DND-41 (cell line): ENCODE measurements around the gene CERCAM.
A peak's percentile ranks its signal among the peaks of the same experiment; 100 is the strongest.

Experiments used
- ATAC-seq: fragments of 200-7000 bp; cut with Tn5 transposase; 3 replicates; pipeline ENCODE4 v1.9.1; 2021; ENCODE audit warnings: low read depth; ENCODE audit not compliant: insufficient read depth
- DNase-seq: peaks from one replicate; pipeline ENCODE4 v3.0.0-alpha.2; 2020
- H2AFZ ChIP-seq: 2 replicates; pipeline ENCODE4 v1.6.0; 2012; ENCODE audit warnings: low read depth, low read length
- H3K27ac ChIP-seq: 2 replicates; pipeline ENCODE4 v1.5.1; 2012; ENCODE audit warnings: low read length, inconsistent platforms
- H3K27me3 ChIP-seq: fragments of 200-600 bp; sonication (generic); 2 replicates; pipeline ENCODE4 v1.6.0; 2012; ENCODE audit warnings: low read length, mild to moderate bottlenecking, inconsistent platforms; ENCODE audit not compliant: insufficient read depth, poor library complexity
- H3K36me3 ChIP-seq: 2 replicates; pipeline ENCODE4 v1.5.1; 2012; ENCODE audit warnings: low read length, inconsistent platforms; ENCODE audit not compliant: insufficient read depth
- H3K4me1 ChIP-seq: 2 replicates; pipeline ENCODE4 v1.5.1; 2012; ENCODE audit warnings: mild to moderate bottlenecking, low read length; ENCODE audit not compliant: insufficient read depth
- H3K4me2 ChIP-seq: 2 replicates; pipeline ENCODE4 v1.6.0; 2012; ENCODE audit warnings: mild to moderate bottlenecking, moderate library complexity, low read length, inconsistent platforms; ENCODE audit not compliant: insufficient read depth
- H3K4me3 ChIP-seq, 2 experiments: fragments of 200-600 bp in 1 of 2; shearing (Covaris generic) in 1 of 2; 2 replicates each; pipeline ENCODE4 v1.5.1; 2012 to 2016; ENCODE audit warnings: inconsistent platforms in 2 of 2, low read length in 2 of 2, mild to moderate bottlenecking in 2 of 2, low read depth in 1 of 2, moderate library complexity in 1 of 2
- H3K79me2 ChIP-seq: 2 replicates; pipeline ENCODE4 v1.6.0; 2012; ENCODE audit warnings: low read length, inconsistent platforms; ENCODE audit not compliant: insufficient read depth
- H3K9ac ChIP-seq: 2 replicates; pipeline ENCODE4 v1.6.0; 2012; ENCODE audit warnings: low read depth, mild to moderate bottlenecking, inconsistent platforms, low read length, moderate library complexity
- H3K9me3 ChIP-seq: 2 replicates; pipeline ENCODE4 v1.5.1; 2012; ENCODE audit warnings: low read length, moderate library complexity, mild to moderate bottlenecking, inconsistent platforms; ENCODE audit not compliant: insufficient read depth, severe bottlenecking
- H4K20me1 ChIP-seq: 2 replicates; pipeline ENCODE4 v1.6.0; 2012; ENCODE audit warnings: low read length; ENCODE audit not compliant: insufficient read depth
- CTCF ChIP-seq: IDR thresholded peaks from 2 replicates; pipeline ENCODE4 v1.5.1; 2012; ENCODE audit warnings: borderline replicate concordance, low read length, moderate library complexity, mild to moderate bottlenecking; ENCODE audit not compliant: poor library complexity, severe bottlenecking; ENCODE audit errors: extremely low read depth
- EZH2 ChIP-seq: IDR thresholded peaks from 3 replicates; pipeline ENCODE4 v1.6.1; 2012; ENCODE audit warnings: borderline replicate concordance, low read depth, mild to moderate bottlenecking, moderate library complexity, low read length, inconsistent platforms; ENCODE audit not compliant: severe bottlenecking

The CERCAM gene

GRCh38 chr9:128409450-128409849 is 11.2 kb upstream of the CERCAM start:
- Histone ChIP-seq H3K4me2 (no peak overlapping the region), H3K27ac (no peak overlapping the region), H3K79me2 (no peaks in the 10 kb centered on the region), H3K9me3 (no peaks in the 10 kb centered on the region), H3K36me3 (no peaks in the 10 kb centered on the region), H3K4me3 (no peak overlapping the region), H3K4me1 (no peaks in the 10 kb centered on the region), H3K9ac (no peak overlapping the region), H2AFZ (no peak overlapping the region), H3K27me3 (no peaks in the 10 kb centered on the region), H4K20me1 (no peaks in the 10 kb centered on the region)
- ATAC-seq (no peak), DNase-seq (no peak)
- TF ChIP-seq CTCF (no peak), EZH2 (no peak)

- no peak overlapping the region for H3K27ac ChIP-seq
- no peak for DNase-seq
These were observed 10.7 kb upstream of the CERCAM start for GRCh38 chr9:128409978-128410377.

GRCh38 chr9:128411364-128412119 is 9.1 kb upstream of the CERCAM start:
- Histone ChIP-seq H3K36me3 (no peaks in the 10 kb centered on the region), H3K4me3 (no peak overlapping the region), H3K9me3 (no peaks in the 10 kb centered on the region), H3K79me2 (no peaks in the 10 kb centered on the region), H4K20me1 (no peaks in the 10 kb centered on the region), H3K27me3 (peaks cover 3% of the 10 kb centered on the region), H3K4me2 (no peak overlapping the region), H3K9ac (no peak overlapping the region), H2AFZ (no peak overlapping the region), H3K27ac (no peak overlapping the region), H3K4me1 (no peaks in the 10 kb centered on the region)
- DNase-seq (no peak), ATAC-seq (no peak)
- TF ChIP-seq EZH2 = no peak
- TF ChIP-seq CTCF = no peak

More at GRCh38 chr9:128409978-128410377, 10.7 kb upstream of the CERCAM start:
- H4K20me1 ChIP-seq = no peaks in the 10 kb centered on the region
- peak; percentile 10 for TF ChIP-seq CTCF
- no peak for TF ChIP-seq EZH2
- H3K79me2 ChIP-seq = no peaks in the 10 kb centered on the region
- H3K9ac ChIP-seq = no peak overlapping the region
- H3K4me2 ChIP-seq = no peak overlapping the region
- H2AFZ ChIP-seq = no peak overlapping the region
- no peak overlapping the region for H3K4me3 ChIP-seq
- H3K27me3 ChIP-seq = no peaks in the 10 kb centered on the region
- H3K36me3 ChIP-seq = no peaks in the 10 kb centered on the region
- H3K4me1 ChIP-seq = no peaks in the 10 kb centered on the region
- ATAC-seq = no peak
- H3K9me3 ChIP-seq = no peaks in the 10 kb centered on the region
